ENCODE data around the gene AGTR1.

The AGTR1 gene

GRCh38 chr3:148716657-148717056, 19.0 kb downstream of the AGTR1 start:
- POLR2A ChIA-PET = no interaction called here
- TF ChIP-seq CTCF (IDR thresholded peaks at IDR 0.05; ENCODE audit: control extremely low read depth, extremely low read depth, low read depth, missing control alignments) = no peak
- no peak for DNase-seq (ENCODE audit: extremely low spot score)
- CTCF ChIA-PET = interaction anchor here (0.9 kb wide), 1 partner anchor 16 kb away, joined by 3 read pairs; no protein-coding TSS in a partner anchor

- POLR2A ChIA-PET = no interaction called here
These were observed 20.3 kb downstream of the AGTR1 start for GRCh38 chr3:148717885-148718561.

GRCh38 chr3:148718982-148719862, 21.5 kb downstream of the AGTR1 start:
- POLR2A ChIA-PET = no interaction called here
- CTCF ChIA-PET = interaction anchor here (1.0 to 1.2 kb wide), 2 partner anchors 11 kb away, joined by 4 read pairs; no protein-coding TSS in a partner anchor
- DNase-seq (ENCODE audit: extremely low spot score) = no peak
- TF ChIP-seq CTCF (IDR thresholded peaks at IDR 0.05; ENCODE audit: control extremely low read depth, extremely low read depth, low read depth, missing control alignments) = no peak

More at GRCh38 chr3:148717885-148718561, 20.3 kb downstream of the AGTR1 start:
- DNase-seq (ENCODE audit: extremely low spot score) = no peak
- no peak for TF ChIP-seq CTCF (IDR thresholded peaks at IDR 0.05; ENCODE audit: control extremely low read depth, extremely low read depth, low read depth, missing control alignments)
- CTCF ChIA-PET = interaction anchor here (1.0 kb wide), 2 partner anchors 10 to 18 kb away, joined by 4 read pairs; no protein-coding TSS in a partner anchor

- POLR2A ChIA-PET = no interaction called here
- no peak for DNase-seq (ENCODE audit: extremely low spot score)
- CTCF ChIA-PET = no interaction called here
- TF ChIP-seq CTCF (IDR thresholded peaks at IDR 0.05; ENCODE audit: control extremely low read depth, extremely low read depth, low read depth, missing control alignments) = no peak
These were observed 23.2 kb downstream of the AGTR1 start for GRCh38 chr3:148720873-148721272.

GRCh38 chr3:148723631-148724030, 25.9 kb downstream of the AGTR1 start:
- POLR2A ChIA-PET = no interaction called here

More at GRCh38 chr3:148723631-148724030, 25.9 kb downstream of the AGTR1 start:
- TF ChIP-seq CTCF (IDR thresholded peaks at IDR 0.05; ENCODE audit: control extremely low read depth, extremely low read depth, low read depth, missing control alignments) = no peak
- CTCF ChIA-PET = no interaction called here
- DNase-seq (ENCODE audit: extremely low spot score) = no peak
